ENCODE measurements around the gene CPNE5. TPM values are rescaled to one million over a fixed set of nuclear protein-coding genes. Genes with fewer than 3 reads are reported as not detected.

The CPNE5 gene
- polyA plus RNA-seq, 2 of the 4 experiments (the other 2 are of a cell fraction), result 0.03 to 0.13 TPM

- Histone ChIP-seq H3K27ac (no peak overlapping the region), H3K9me3 (no peaks in the 10 kb centered on the region), H3K4me3 (no peak overlapping the region), H3K4me2 (no peak overlapping the region), H3K4me1 (no peaks in the 10 kb centered on the region)
- POLR2A ChIA-PET, result no interaction called here
- peak; percentile 80 to 91 for TF ChIP-seq RAD21 (conservative IDR thresholded peaks at IDR 0.05 in 1 of 2, IDR thresholded peaks at IDR 0.05 in 1 of 2)
- TF ChIP-seq SMC3 (IDR thresholded peaks at IDR 0.05), result peak; percentile 73
- TF ChIP-seq ATOH8 (CRISPR knock-in tag; IDR thresholded peaks at IDR 0.05; ENCODE audit: low read depth), result no peak
- TF ChIP-seq CHD4 (IDR thresholded peaks at IDR 0.05; ENCODE audit: borderline replicate concordance), result no peak
- TF ChIP-seq, protein P1, sequence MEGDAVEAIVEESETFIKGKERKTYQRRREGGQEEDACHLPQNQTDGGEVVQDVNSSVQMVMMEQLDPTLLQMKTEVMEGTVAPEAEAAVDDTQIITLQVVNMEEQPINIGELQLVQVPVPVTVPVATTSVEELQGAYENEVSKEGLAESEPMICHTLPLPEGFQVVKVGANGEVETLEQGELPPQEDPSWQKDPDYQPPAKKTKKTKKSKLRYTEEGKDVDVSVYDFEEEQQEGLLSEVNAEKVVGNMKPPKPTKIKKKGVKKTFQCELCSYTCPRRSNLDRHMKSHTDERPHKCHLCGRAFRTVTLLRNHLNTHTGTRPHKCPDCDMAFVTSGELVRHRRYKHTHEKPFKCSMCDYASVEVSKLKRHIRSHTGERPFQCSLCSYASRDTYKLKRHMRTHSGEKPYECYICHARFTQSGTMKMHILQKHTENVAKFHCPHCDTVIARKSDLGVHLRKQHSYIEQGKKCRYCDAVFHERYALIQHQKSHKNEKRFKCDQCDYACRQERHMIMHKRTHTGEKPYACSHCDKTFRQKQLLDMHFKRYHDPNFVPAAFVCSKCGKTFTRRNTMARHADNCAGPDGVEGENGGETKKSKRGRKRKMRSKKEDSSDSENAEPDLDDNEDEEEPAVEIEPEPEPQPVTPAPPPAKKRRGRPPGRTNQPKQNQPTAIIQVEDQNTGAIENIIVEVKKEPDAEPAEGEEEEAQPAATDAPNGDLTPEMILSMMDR (IDR thresholded peaks at IDR 0.05), result peak; percentile 68
- peak; percentile 68 to 71 for DNase-seq (ENCODE audit: low read depth in 1 of 2, low spot score in 1 of 2)
- WGBS (ENCODE audit: missing lambda C conversion rate), result 59% methylated on average over 11 of the region's 17 CpGs
- no peak for FAIRE-seq
- CTCF ChIA-PET, result interaction anchor here (0.6 to 14.0 kb wide), 46 partner anchors 9 to 473 kb away, joined by 3 to 137 read pairs (median 4); partner anchors contain the start of genes C6orf89, PI16 and PPIL1
- ATAC-seq, result peak; percentile 92 to 98
Measured at GRCh38 chr6:36765594-36766398, 73.4 kb downstream of the CPNE5 start.

- Histone ChIP-seq H3K9me3 (no peaks in the 10 kb centered on the region), H3K4me3 (no peak overlapping the region), H3K27ac (no peak overlapping the region), H3K4me2 (no peak overlapping the region), H3K4me1 (no peaks in the 10 kb centered on the region)
- WGBS (ENCODE audit: missing lambda C conversion rate), result 83% methylated on average over 7 of the region's 10 CpGs
- no peak for FAIRE-seq
- POLR2A ChIA-PET, result no interaction called here
- CTCF ChIA-PET, result interaction anchor here (0.8 to 14.0 kb wide), 24 partner anchors 8 to 463 kb away, joined by 3 to 137 read pairs (median 8); partner anchors contain the start of genes C6orf89, PI16 and PPIL1
- TF ChIP-seq ZC3H11A (IDR thresholded peaks at IDR 0.05), result no peak
- no peak for TF ChIP-seq CEBPB (IDR thresholded peaks at IDR 0.05)
- TF ChIP-seq POLR2AphosphoS2 (conservative IDR thresholded peaks at IDR 0.05; ENCODE audit: low read length), result no peak
- TF ChIP-seq, protein P1 (IDR thresholded peaks at IDR 0.05), result no peak
- no peak for TF ChIP-seq HDAC2 (IDR thresholded peaks at IDR 0.05)
- no peak for TF ChIP-seq RAD21 (conservative IDR thresholded peaks at IDR 0.05 in 1 of 2, IDR thresholded peaks at IDR 0.05 in 1 of 2)
- no peak for TF ChIP-seq MYC (IDR thresholded peaks at IDR 0.05; ENCODE audit: borderline replicate concordance, low read length)
- no peak for TF ChIP-seq NR3C1 (IDR thresholded peaks at IDR 0.05)
- TF ChIP-seq ZFP36 (IDR thresholded peaks at IDR 0.05; ENCODE audit: borderline replicate concordance, partially characterized antibody), result no peak
- no peak for TF ChIP-seq CHD4 (IDR thresholded peaks at IDR 0.05; ENCODE audit: borderline replicate concordance)
- TF ChIP-seq REST (IDR thresholded peaks at IDR 0.05), result no peak
- TF ChIP-seq HOXA7 (CRISPR knock-in tag; IDR thresholded peaks at IDR 0.05), result no peak
- TF ChIP-seq NPAS2 (CRISPR knock-in tag; IDR thresholded peaks at IDR 0.05; ENCODE audit: borderline replicate concordance), result no peak
- no peak for TF ChIP-seq MAX (IDR thresholded peaks at IDR 0.05)
- TF ChIP-seq PHF8 (IDR thresholded peaks at IDR 0.05; ENCODE audit: borderline replicate concordance, low read depth), result no peak
- no peak for DNase-seq (ENCODE audit: low read depth in 1 of 2, low spot score in 1 of 2)
- ATAC-seq, result no peak
Measured at GRCh38 chr6:36765190-36765589, 74.1 kb downstream of the CPNE5 start.
